IMR-90 (cell line): ENCODE measurements around the gene PPP1R17. TPM values are rescaled to one million over a fixed set of nuclear protein-coding genes. Genes with fewer than 3 reads are reported as not detected.

Source experiments
- ATAC-seq: fragments of 200-7000 bp; cut with Tn5 transposase; 2 replicates; pipeline ENCODE4 v1.9.1; 2020; ENCODE audit warnings: low read depth, mild to moderate bottlenecking, moderate library complexity
- BruUV-seq: library from RNA; stranded (reverse); fragments of 400-500 nt; replicated peaks from 2 replicates; lab custom pipeline; 2021; lab: Mats Ljungman, UMichigan
- CTCF ChIA-PET: fragments of 300-600 bp; formaldehyde crosslinking; extraction: SDS; loops from one replicate; lab custom pipeline; 2021; ENCODE audit warnings: antibody characterized with exemption; lab: Yijun Ruan, JAX
- POLR2A ChIA-PET: fragments of 300-600 bp; sonication (Branson Sonifier 250); formaldehyde crosslinking; loops from one replicate; lab custom pipeline; 2022; ENCODE audit warnings: antibody characterized with exemption; ENCODE audit not compliant: unreplicated experiment; lab: Charles Lee
- DNase-seq: peaks from one replicate; pipeline ENCODE4 v3.0.0; 2013
- H2AFZ ChIP-seq: replicated peaks from 2 replicates; pipeline ENCODE3; 2013; ENCODE audit warnings: low read length, mild to moderate bottlenecking; ENCODE audit not compliant: poor library complexity
- H2AK5ac ChIP-seq: 2 replicates; pipeline ENCODE4 v1.6.1; 2013; ENCODE audit warnings: low read depth, low read length, inconsistent platforms
- H2AK9ac ChIP-seq: replicated peaks from 2 replicates; pipeline ENCODE3; 2013; ENCODE audit warnings: mild to moderate bottlenecking, low read depth, low read length, moderate library complexity; ENCODE audit not compliant: poor library complexity
- H2BK120ac ChIP-seq: 2 replicates; pipeline ENCODE4 v1.6.1; 2013; ENCODE audit warnings: low read depth, low read length, inconsistent platforms
- H2BK15ac ChIP-seq: 3 replicates; pipeline ENCODE4 v1.6.1; 2013; ENCODE audit warnings: low read depth, low read length, inconsistent platforms
- H2BK20ac ChIP-seq: 2 replicates; pipeline ENCODE4 v1.6.1; 2013; ENCODE audit warnings: low read depth, mild to moderate bottlenecking, inconsistent platforms, low read length, moderate library complexity
- H2BK5ac ChIP-seq: 2 replicates; pipeline ENCODE4 v1.6.1; 2013; ENCODE audit warnings: mild to moderate bottlenecking, low read depth, low read length, inconsistent platforms; ENCODE audit not compliant: poor library complexity, severe bottlenecking
- H3K14ac ChIP-seq: replicated peaks from 2 replicates; pipeline ENCODE4 v1.6.1; 2013; ENCODE audit warnings: low read depth, low read length, inconsistent platforms
- H3K18ac ChIP-seq: 2 replicates; pipeline ENCODE4 v1.6.1; 2013; ENCODE audit warnings: low read depth, low read length, control low read depth
- H3K23ac ChIP-seq: 2 replicates; pipeline ENCODE4 v1.6.1; 2013; ENCODE audit warnings: low read depth, low read length, inconsistent platforms
- H3K27ac ChIP-seq: 2 replicates; pipeline ENCODE4 v1.5.1; 2013; ENCODE audit warnings: mild to moderate bottlenecking, control low read depth, low read length; ENCODE audit not compliant: insufficient read depth
- H3K27me3 ChIP-seq: 2 replicates; pipeline ENCODE4 v1.6.1; 2013; ENCODE audit warnings: low read length; ENCODE audit not compliant: control insufficient read depth, insufficient read depth
- H3K36me3 ChIP-seq: 2 replicates; pipeline ENCODE4 v1.6.1; 2013; ENCODE audit warnings: low read length, mixed read lengths; ENCODE audit not compliant: control insufficient read depth, insufficient read depth
- H3K4ac ChIP-seq: 2 replicates; pipeline ENCODE4 v1.6.1; 2013; ENCODE audit warnings: low read depth, low read length, inconsistent platforms
- H3K4me1 ChIP-seq: 2 replicates; pipeline ENCODE4 v1.6.1; 2013; ENCODE audit warnings: low read length, mixed read lengths; ENCODE audit not compliant: control insufficient read depth, insufficient read depth
- H3K4me2 ChIP-seq: 2 replicates; pipeline ENCODE4 v1.6.1; 2013; ENCODE audit warnings: low read depth, mild to moderate bottlenecking, control low read depth, low read length, moderate library complexity
- H3K4me3 ChIP-seq: 2 replicates; pipeline ENCODE4 v1.5.1; 2013; ENCODE audit warnings: low read depth, mild to moderate bottlenecking, control low read depth, low read length, moderate library complexity; ENCODE audit not compliant: insufficient read depth
- H3K56ac ChIP-seq: 2 replicates; pipeline ENCODE4 v1.6.1; 2013; ENCODE audit warnings: low read length, inconsistent platforms; ENCODE audit not compliant: insufficient read depth; ENCODE audit errors: extremely low read depth
- H3K79me1 ChIP-seq, 2 experiments: 2 replicates each; pipeline ENCODE4 v1.6.1; 2013; ENCODE audit warnings: low read length in 2 of 2, inconsistent platforms in 1 of 2, low read depth in 1 of 2
- H3K9ac ChIP-seq: 2 replicates; pipeline ENCODE4 v1.6.1; 2013; ENCODE audit warnings: low read depth, low read length, control low read depth
- H3K9me1 ChIP-seq: 2 replicates; pipeline ENCODE4 v1.6.1; 2013; ENCODE audit warnings: low read length, inconsistent platforms; ENCODE audit not compliant: insufficient read depth
- H3K9me3 ChIP-seq: 2 replicates; pipeline ENCODE4 v1.6.1; 2013; ENCODE audit warnings: low read length; ENCODE audit not compliant: control insufficient read depth, insufficient read depth
- H4K20me1 ChIP-seq: 2 replicates; pipeline ENCODE4 v1.6.1; 2013; ENCODE audit warnings: low read length, inconsistent platforms; ENCODE audit not compliant: insufficient read depth
- H4K5ac ChIP-seq: 2 replicates; pipeline ENCODE4 v1.6.1; 2013; ENCODE audit warnings: mild to moderate bottlenecking, low read depth, low read length, control low read depth
- H4K8ac ChIP-seq, 2 experiments: 2 replicates each; pipeline ENCODE4 v1.6.1; 2013; ENCODE audit warnings: low read depth in 2 of 2, low read length in 2 of 2, control low read depth in 1 of 2, inconsistent platforms in 1 of 2
- H4K91ac ChIP-seq: 2 replicates; pipeline ENCODE4 v1.6.1; 2013; ENCODE audit warnings: low read depth, low read length, inconsistent platforms; ENCODE audit not compliant: insufficient read depth
- MAFK ChIP-seq: IDR thresholded peaks from 2 replicates; pipeline ENCODE4 v1.6.1; 2012; ENCODE audit warnings: low read depth, low read length, improper control_type of control experiment
- MAZ ChIP-seq: IDR thresholded peaks from 2 replicates; pipeline ENCODE4 v1.6.1; 2012; ENCODE audit warnings: low read depth, mild to moderate bottlenecking, low read length, improper control_type of control experiment, moderate library complexity, borderline replicate concordance
- dilution Hi-C: fragments of 300-500 bp; cut with HindIII; formaldehyde crosslinking; loops from one replicate; pipeline ENCODE4 v1.14.3; 2018; ENCODE audit warnings: low sequenced_read_pairs; ENCODE audit not compliant: unreplicated experiment
- in situ Hi-C: fragments of 300-500 bp; cut with MboI; formaldehyde crosslinking; loops from 3 replicates; pipeline ENCODE4 v1.14.3; 2019; ENCODE audit warnings: low sequenced_read_pairs, inconsistent platforms, mixed read lengths
- intact Hi-C: fragments of 100-400 bp; cut with micrococcal nuclease; formaldehyde crosslinking; loops from 2 replicates; pipeline ENCODE4 v1.10.0; 2022
- polyA plus RNA-seq, 3 experiments: library from polyadenylated mRNA; depleted of rRNA; stranded (reverse); fragments of >200 nt; gene quantifications; 2 replicates each; pipeline ENCODE4 v1.2.3, GENCODE V29; 2012; ENCODE audit warnings: low replicate concordance in 1 of 3
- total RNA-seq: library from RNA; depleted of rRNA; stranded (reverse); fragments of >200 nt; gene quantifications from 2 replicates; pipeline ENCODE4 v1.2.3, GENCODE V29; 2012
- TF ChIP-seq, protein P1 (sequence below): fragments of 150-350 bp; IDR thresholded peaks from 2 replicates; pipeline ENCODE4 v1.6.1; 2016; ENCODE audit warnings: low read depth, mild to moderate bottlenecking, low read length, moderate library complexity, borderline replicate concordance

Gene PPP1R17
- total and polyA plus RNA-seq, 2 of the 4 experiments (the other 2 are of a cell fraction) = not detected

- ChIA-PET CTCF (no interaction called here), POLR2A (no interaction called here)
- no peaks in the 10 kb centered on the region for H3K4me1 ChIP-seq
- ATAC-seq (no peak), DNase-seq (no peak)
- no peaks in the 10 kb centered on the region for H4K20me1 ChIP-seq
- intact Hi-C loops (no loop called here), dilution Hi-C loops (no loop called here), in situ Hi-C loops (no loop called here)
- no peak overlapping the region for H3K4me2 ChIP-seq
- no peak overlapping the region for H3K27ac ChIP-seq
- no peak overlapping the region for H2AK9ac ChIP-seq
- no peak overlapping the region for H2AK5ac ChIP-seq
- no TSS peak for BruUV-seq
- H3K4me3 ChIP-seq = no peak overlapping the region
- H4K5ac ChIP-seq = no peak overlapping the region
- H3K36me3 ChIP-seq = no peaks in the 10 kb centered on the region
- no peak overlapping the region for H4K91ac ChIP-seq
- H3K4ac ChIP-seq = no peak overlapping the region
- H3K9me3 ChIP-seq = no peaks in the 10 kb centered on the region
- TF ChIP-seq MAZ (no peak), MAFK (no peak)
- TF ChIP-seq, protein P1, sequence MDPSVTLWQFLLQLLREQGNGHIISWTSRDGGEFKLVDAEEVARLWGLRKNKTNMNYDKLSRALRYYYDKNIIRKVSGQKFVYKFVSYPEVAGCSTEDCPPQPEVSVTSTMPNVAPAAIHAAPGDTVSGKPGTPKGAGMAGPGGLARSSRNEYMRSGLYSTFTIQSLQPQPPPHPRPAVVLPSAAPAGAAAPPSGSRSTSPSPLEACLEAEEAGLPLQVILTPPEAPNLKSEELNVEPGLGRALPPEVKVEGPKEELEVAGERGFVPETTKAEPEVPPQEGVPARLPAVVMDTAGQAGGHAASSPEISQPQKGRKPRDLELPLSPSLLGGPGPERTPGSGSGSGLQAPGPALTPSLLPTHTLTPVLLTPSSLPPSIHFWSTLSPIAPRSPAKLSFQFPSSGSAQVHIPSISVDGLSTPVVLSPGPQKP = no peak
- H3K79me1 ChIP-seq = no peaks in the 10 kb centered on the region
- no peak overlapping the region for H2AFZ ChIP-seq
- H3K27me3 ChIP-seq = no peaks in the 10 kb centered on the region
- H3K9ac ChIP-seq = no peak overlapping the region
- no peak overlapping the region for H2BK5ac ChIP-seq
- H2BK120ac ChIP-seq = no peak overlapping the region
- H3K56ac ChIP-seq = no peak overlapping the region
- H3K23ac ChIP-seq = no peak overlapping the region
- H2BK15ac ChIP-seq = no peak overlapping the region
- H3K18ac ChIP-seq = no peak overlapping the region
- H3K14ac ChIP-seq = no peak overlapping the region
- no peaks in the 10 kb centered on the region for H3K9me1 ChIP-seq
- no peak overlapping the region for H4K8ac ChIP-seq
- no peak overlapping the region for H2BK20ac ChIP-seq
These were observed 17.6 kb upstream of the PPP1R17 start for GRCh38 chr7:31669461-31669860.
